Neutrophil (primary cell): ENCODE results near the gene OPTC.
"Not testable (repeated sequence)": the region's sequence is repeated elsewhere in the genome, so short reads cannot be mapped to it uniquely, and the experiment has no call there.

ENCODE experiments used
- H3K27ac ChIP-seq: fragments of 200-600 bp; sonication (generic); 2 replicates; pipeline ENCODE4 v1.5.1; 2016; ENCODE audit warnings: mild to moderate bottlenecking, moderate library complexity
- H3K27me3 ChIP-seq: fragments of 200-600 bp; sonication (generic); 2 replicates; pipeline ENCODE4 v1.6.0; 2016; ENCODE audit warnings: mild to moderate bottlenecking
- H3K36me3 ChIP-seq: fragments of 200-600 bp; sonication (generic); 2 replicates; pipeline ENCODE4 v1.5.1; 2017
- H3K4me1 ChIP-seq, 2 experiments: fragments of 200-600 bp in 1 of 2; sonication (generic) in 1 of 2; 1 replicate in 1 of 2; 2 replicates in 1 of 2; pipeline versions ENCODE4 v1.5.1 to v1.6.1; 2013 to 2016; ENCODE audit warnings: low read depth in 1 of 2, low read length in 1 of 2, mild to moderate bottlenecking in 1 of 2, moderate library complexity in 1 of 2; ENCODE audit not compliant: control insufficient read depth in 1 of 2, insufficient read depth in 1 of 2
- H3K4me3 ChIP-seq, 2 experiments: fragments of 200-600 bp in 1 of 2; sonication (generic) in 1 of 2; 1 replicate in 1 of 2; 2 replicates in 1 of 2; pipeline ENCODE4 v1.5.1; 2013 to 2016; ENCODE audit warnings: low read depth in 1 of 2, low read length in 1 of 2, mild to moderate bottlenecking in 1 of 2, moderate library complexity in 1 of 2
- H3K9me3 ChIP-seq: fragments of 200-600 bp; sonication (generic); 2 replicates; pipeline ENCODE4 v1.5.1; 2016
- TF ChIP-seq, protein P1 (sequence below): fragments of 200-600 bp; sonication (generic); IDR thresholded peaks from 2 replicates; pipeline ENCODE4 v1.5.1; 2016; ENCODE audit warnings: antibody characterized with exemption

The OPTC gene

DNA sequence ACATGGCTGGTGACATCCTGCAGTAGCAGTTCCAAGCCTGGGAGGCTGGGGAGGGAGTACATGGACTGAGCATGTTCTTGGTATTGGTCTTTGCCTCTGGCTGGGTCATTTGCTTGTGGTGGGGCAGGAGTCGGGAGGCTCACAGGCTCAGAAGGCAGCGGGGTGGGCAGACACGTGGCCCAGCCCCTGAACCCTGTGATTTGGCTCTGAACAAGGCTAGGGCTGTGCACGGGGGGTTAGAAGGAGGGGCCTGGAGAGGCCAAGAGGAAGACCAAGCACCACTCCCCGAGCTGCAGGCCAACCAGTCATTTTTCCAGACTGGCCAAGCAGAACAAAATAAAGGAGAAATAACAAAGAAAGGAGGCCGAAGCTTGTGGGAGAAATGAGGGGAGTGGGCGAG, 28.0 kb upstream of the OPTC start:
- Histone ChIP-seq H3K4me1 (no peaks in the 10 kb centered on the region), H3K27ac (no peak overlapping the region), H3K4me3 (no peak overlapping the region), H3K9me3 (no peaks in the 10 kb centered on the region), H3K27me3 (peaks cover 9% of the 10 kb centered on the region), H3K36me3 (no peaks in the 10 kb centered on the region)
- TF ChIP-seq, protein P1, sequence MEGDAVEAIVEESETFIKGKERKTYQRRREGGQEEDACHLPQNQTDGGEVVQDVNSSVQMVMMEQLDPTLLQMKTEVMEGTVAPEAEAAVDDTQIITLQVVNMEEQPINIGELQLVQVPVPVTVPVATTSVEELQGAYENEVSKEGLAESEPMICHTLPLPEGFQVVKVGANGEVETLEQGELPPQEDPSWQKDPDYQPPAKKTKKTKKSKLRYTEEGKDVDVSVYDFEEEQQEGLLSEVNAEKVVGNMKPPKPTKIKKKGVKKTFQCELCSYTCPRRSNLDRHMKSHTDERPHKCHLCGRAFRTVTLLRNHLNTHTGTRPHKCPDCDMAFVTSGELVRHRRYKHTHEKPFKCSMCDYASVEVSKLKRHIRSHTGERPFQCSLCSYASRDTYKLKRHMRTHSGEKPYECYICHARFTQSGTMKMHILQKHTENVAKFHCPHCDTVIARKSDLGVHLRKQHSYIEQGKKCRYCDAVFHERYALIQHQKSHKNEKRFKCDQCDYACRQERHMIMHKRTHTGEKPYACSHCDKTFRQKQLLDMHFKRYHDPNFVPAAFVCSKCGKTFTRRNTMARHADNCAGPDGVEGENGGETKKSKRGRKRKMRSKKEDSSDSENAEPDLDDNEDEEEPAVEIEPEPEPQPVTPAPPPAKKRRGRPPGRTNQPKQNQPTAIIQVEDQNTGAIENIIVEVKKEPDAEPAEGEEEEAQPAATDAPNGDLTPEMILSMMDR: no peak

DNA sequence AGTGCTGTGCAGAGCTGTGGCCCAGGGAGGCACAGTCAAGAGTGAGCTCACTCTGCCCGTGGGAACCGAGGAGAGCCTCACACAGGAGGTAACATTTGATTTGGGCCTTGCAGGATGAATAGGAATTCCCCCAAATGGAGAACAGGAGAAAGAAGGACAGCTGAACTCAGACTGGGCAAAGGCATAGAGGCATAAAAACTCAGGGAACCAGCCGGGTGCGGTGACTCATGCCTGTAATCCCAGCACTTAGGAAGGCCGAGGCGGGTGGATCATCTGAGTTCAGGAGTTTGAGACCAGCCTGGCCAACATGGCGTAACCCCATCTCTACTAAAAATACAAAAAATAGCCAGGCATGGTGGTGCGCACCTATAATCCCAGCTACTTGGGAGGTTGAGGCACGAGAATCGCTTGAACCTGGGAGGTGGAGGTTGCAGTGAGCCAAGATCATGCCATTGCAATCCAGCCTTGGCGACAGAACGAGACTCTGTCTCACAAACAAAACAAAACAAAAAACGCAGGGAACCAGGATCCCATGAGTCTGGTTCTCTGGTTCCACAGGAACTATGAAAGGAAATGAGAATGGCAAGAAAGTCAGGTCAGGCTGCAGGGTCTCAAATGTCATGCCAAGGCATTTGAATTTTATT, 26.9 kb upstream of the OPTC start:
- H3K27ac ChIP-seq: not testable (repeated sequence)

DNA sequence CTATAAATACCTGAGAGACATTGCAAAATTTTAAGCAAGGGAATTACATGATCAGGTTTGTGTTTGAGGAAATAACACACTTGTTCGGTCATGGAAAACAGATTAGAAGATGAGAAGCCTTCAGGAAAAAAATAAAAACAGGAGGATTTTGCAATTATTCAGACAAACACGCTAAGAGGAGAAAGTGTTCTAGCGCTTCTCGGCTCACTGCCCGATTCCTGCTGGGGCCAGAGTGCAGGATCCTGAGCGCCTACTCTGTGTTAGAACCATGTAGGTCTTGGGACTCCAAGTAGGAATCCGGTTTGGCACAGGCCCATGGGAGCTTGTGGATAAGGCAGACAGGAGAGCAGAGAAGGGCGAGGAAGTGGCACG, 26.4 kb upstream of the OPTC start:
- H3K27me3 ChIP-seq: peaks cover 21% of the 10 kb centered on the region
- no peaks in the 10 kb centered on the region for H3K36me3 ChIP-seq
- H3K4me3 ChIP-seq: no peak overlapping the region
- no peaks in the 10 kb centered on the region for H3K4me1 ChIP-seq
- H3K9me3 ChIP-seq: no peaks in the 10 kb centered on the region
- TF ChIP-seq, protein P1: no peak
- no peak overlapping the region for H3K27ac ChIP-seq

More for the DNA sequence above, 26.9 kb upstream of the OPTC start:
- H3K9me3 ChIP-seq, H3K36me3 ChIP-seq, H3K4me1 ChIP-seq, H3K4me3 ChIP-seq: not testable (repeated sequence)
- H3K27me3 ChIP-seq: peaks cover 16% of the 10 kb centered on the region

DNA sequence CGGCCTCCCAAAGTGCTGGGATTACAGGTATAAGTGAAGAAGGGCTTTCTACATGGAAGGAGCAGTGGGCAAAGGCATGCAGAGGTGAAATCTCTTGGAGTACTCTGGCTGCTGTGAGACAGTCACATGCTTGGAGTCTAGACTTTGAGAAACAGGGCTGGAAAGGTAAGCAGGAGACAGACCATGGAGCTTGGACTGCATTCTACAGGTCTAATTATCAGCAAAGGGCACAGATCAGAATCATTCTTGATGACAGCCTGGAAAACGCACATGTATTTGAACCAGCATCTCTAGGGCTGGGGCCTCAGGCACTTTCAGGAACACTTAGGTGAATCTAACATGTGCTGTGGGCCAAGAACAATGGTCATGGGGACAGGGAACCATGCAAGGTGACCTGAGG, 25.6 kb upstream of the OPTC start:
- no peaks in the 10 kb centered on the region for H3K36me3 ChIP-seq
- no peak overlapping the region for H3K27ac ChIP-seq
- peaks cover 24% of the 10 kb centered on the region for H3K27me3 ChIP-seq
- H3K4me1 ChIP-seq: no peaks in the 10 kb centered on the region
- H3K9me3 ChIP-seq: no peaks in the 10 kb centered on the region
- H3K4me3 ChIP-seq: no peak overlapping the region
- TF ChIP-seq, protein P1: no peak

DNA sequence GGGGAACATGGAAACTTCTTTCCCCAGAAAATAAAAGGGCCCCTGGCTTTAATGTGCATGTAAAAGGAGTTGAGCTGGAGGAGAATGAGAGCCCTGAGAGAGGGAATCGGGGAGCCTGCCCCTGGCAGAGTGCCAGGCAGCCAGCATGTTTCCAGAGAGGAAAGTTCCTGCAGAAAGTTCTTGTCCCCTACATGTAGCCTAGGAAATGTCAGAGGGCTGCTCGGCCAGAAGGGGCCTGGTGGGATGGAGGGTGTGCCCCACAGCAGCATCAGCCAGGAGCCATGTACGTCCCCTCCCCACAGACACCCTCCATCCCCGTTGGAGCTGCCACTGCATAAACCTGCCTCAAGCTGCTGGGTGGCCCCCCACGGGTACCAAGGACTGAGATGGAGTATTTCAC, 23.7 kb upstream of the OPTC start:
- Histone ChIP-seq H3K36me3 (no peaks in the 10 kb centered on the region), H3K27me3 (peaks cover 34% of the 10 kb centered on the region), H3K27ac (no peak overlapping the region), H3K4me1 (no peaks in the 10 kb centered on the region), H3K9me3 (no peaks in the 10 kb centered on the region), H3K4me3 (no peak overlapping the region)
- TF ChIP-seq, protein P1: no peak

DNA sequence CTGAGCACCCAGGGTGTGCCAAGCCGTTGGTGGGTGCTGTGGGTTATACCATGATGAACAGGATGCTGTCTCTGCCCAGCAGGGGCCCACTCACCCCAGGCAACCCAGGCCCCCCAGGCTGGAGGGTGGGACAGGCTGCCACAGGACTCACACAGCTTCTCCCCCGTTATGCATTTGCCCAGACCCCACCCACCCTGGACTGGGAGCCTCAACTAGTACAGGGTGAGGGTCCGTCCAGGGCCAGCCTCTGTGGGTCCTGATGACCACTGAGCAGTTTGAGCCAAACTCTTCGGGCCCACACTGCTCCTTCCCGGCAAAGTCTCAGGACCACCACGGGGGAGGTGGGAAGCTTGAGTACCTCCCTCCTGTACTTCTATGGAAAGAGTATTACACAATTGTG, 22.1 kb upstream of the OPTC start:
- TF ChIP-seq, protein P1: no peak

More for the DNA sequence above, 22.1 kb upstream of the OPTC start:
- H3K9me3 ChIP-seq: no peaks in the 10 kb centered on the region
- no peaks in the 10 kb centered on the region for H3K36me3 ChIP-seq
- peaks cover 45% of the 10 kb centered on the region for H3K27me3 ChIP-seq
- no peak overlapping the region for H3K4me3 ChIP-seq
- no peak overlapping the region for H3K27ac ChIP-seq
- H3K4me1 ChIP-seq: no peaks in the 10 kb centered on the region
